Brain microvascular endothelial cell (primary cell): ENCODE measurements around the gene NTM.

Source experiments
- DNase-seq: peaks from one replicate; pipeline ENCODE4 v3.0.0-alpha.2; 2020
- H3K27ac ChIP-seq: fragments of 250-450 bp; sonication (Bioruptor Pico); 2 replicates; pipeline ENCODE4 v1.5.1; 2020; ENCODE audit warnings: mild to moderate bottlenecking, moderate library complexity
- H3K27me3 ChIP-seq: fragments of 250-450 bp; sonication (Bioruptor Pico); replicated peaks from 2 replicates; pipeline ENCODE4 v1.5.1; 2020; ENCODE audit warnings: mild to moderate bottlenecking
- H3K36me3 ChIP-seq: fragments of 250-450 bp; sonication (Bioruptor Pico); replicated peaks from 2 replicates; pipeline ENCODE4 v1.5.1; 2020; ENCODE audit warnings: mild to moderate bottlenecking
- H3K4me3 ChIP-seq: 2 replicates; pipeline ENCODE4 v1.5.1; 2011; ENCODE audit warnings: low read depth, mild to moderate bottlenecking, control low read depth, low read length, moderate library complexity
- in situ Hi-C: cut with HindIII; loops from 2 replicates; pipeline ENCODE4 v1.10.0; 2017; ENCODE audit warnings: low sequenced_read_pairs, low pct_ligation_motif_present
- TF ChIP-seq, protein P1 (sequence below): IDR thresholded peaks from 2 replicates; pipeline ENCODE4 v1.5.1; 2011; ENCODE audit warnings: low read depth, mild to moderate bottlenecking, moderate library complexity, low read length, control low read depth, inconsistent platforms; ENCODE audit errors: missing control alignments

Gene NTM

DNA sequence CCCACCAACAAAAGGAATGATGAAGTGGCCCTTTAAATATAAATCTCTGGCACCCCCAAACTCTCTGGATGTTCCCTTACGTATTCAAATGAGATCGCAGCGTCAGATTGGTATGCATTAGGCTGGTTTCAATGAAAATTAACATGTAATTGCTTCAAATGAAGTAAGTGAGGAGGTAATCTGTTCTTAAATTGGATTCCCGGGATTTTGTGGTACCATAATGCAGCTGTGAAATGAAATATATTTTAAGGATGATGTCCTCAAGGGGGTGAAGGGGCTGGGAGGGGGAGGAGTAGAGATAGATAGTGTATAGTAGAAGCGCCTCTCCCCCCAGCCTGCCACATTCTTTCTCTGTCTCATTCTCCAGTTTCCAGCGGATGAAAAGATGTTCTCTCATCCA lies 748.2 kb downstream of the NTM start:
- in situ Hi-C loops, result loop anchor here (25.0 kb wide), 1 partner anchor 206 kb away; no protein-coding TSS in a partner anchor
- no peaks in the 10 kb centered on the region for H3K36me3 ChIP-seq
- TF ChIP-seq, protein P1, sequence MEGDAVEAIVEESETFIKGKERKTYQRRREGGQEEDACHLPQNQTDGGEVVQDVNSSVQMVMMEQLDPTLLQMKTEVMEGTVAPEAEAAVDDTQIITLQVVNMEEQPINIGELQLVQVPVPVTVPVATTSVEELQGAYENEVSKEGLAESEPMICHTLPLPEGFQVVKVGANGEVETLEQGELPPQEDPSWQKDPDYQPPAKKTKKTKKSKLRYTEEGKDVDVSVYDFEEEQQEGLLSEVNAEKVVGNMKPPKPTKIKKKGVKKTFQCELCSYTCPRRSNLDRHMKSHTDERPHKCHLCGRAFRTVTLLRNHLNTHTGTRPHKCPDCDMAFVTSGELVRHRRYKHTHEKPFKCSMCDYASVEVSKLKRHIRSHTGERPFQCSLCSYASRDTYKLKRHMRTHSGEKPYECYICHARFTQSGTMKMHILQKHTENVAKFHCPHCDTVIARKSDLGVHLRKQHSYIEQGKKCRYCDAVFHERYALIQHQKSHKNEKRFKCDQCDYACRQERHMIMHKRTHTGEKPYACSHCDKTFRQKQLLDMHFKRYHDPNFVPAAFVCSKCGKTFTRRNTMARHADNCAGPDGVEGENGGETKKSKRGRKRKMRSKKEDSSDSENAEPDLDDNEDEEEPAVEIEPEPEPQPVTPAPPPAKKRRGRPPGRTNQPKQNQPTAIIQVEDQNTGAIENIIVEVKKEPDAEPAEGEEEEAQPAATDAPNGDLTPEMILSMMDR, result no peak

DNA sequence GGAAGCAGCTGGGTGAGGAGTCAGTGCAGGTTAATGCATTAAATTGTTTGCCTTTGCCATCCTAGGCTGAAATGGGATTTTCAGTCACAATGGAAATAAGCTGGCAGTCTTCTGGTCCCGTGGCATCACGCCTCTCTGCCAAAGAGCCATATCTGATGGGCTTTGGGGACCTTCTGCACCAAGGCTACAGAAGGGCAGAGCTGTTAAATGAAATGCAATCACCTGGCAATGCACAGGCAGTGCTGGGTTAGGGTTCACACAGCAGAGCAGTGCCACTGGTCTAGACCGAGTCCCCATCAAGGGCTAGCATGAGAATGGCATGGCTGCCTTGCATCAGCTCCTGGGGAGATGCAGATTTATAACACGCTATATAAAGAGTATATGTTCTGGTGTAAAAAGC lies 749.2 kb downstream of the NTM start:
- DNase-seq, result no peak

More for the DNA sequence above, 748.2 kb downstream of the NTM start:
- Histone ChIP-seq H3K4me3 (no peak overlapping the region), H3K27me3 (no peaks in the 10 kb centered on the region), H3K27ac (no peak overlapping the region)
- DNase-seq, result no peak

DNA sequence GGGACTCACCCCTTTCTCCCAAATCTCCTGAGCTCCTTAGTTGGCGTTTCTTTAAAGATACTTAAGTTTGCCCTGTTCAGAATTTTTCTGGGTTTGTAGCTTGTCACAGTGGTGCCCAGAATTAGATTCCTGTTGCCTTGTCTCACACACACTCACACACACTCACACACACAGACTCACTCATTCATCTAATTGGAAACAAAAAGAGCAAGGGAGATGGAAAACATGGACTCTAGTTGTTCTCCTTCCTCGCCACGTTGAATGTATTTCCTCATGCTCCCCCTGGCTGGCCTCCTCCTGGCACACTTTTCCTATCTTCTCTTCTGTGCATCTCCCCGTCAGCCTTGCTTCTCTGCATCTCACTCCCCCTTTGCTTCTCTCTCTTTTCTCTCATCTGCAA lies 752.3 kb downstream of the NTM start:
- no peaks in the 10 kb centered on the region for H3K36me3 ChIP-seq
- TF ChIP-seq, protein P1, result no peak
- no peak for DNase-seq
- in situ Hi-C loops, result loop anchor here (25.0 kb wide), 1 partner anchor 210 kb away; no protein-coding TSS in a partner anchor
- no peak overlapping the region for H3K27ac ChIP-seq
- H3K4me3 ChIP-seq, result no peak overlapping the region
- H3K27me3 ChIP-seq, result no peaks in the 10 kb centered on the region

More for the DNA sequence above, 749.2 kb downstream of the NTM start:
- TF ChIP-seq, protein P1, result no peak
- H3K4me3 ChIP-seq, result no peak overlapping the region
- no peaks in the 10 kb centered on the region for H3K36me3 ChIP-seq
- H3K27me3 ChIP-seq, result no peaks in the 10 kb centered on the region
- in situ Hi-C loops, result loop anchor here (25.0 kb wide), 1 partner anchor 207 kb away; no protein-coding TSS in a partner anchor
- H3K27ac ChIP-seq, result no peak overlapping the region

DNA sequence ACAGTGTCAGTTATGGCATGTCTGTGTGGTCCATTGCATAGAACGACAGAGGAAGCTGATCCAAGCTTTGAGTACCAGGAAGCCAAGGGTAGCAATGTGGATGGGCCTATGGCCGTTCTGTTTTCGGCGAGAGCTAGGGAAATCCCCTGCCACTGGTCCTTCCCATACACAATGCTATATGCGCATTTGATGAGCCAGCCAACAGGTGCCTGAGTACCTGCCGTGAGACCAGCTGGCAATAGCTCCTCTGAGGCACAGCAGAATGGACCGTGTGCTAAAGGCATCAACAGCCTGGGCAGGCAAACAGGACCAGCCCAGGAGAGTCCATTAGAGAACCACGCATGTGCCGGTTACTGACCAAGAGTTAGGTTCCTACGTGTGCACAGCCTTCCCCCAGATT lies 753.0 kb downstream of the NTM start:
- Histone ChIP-seq H3K36me3 (no peaks in the 10 kb centered on the region), H3K27me3 (no peaks in the 10 kb centered on the region), H3K27ac (no peak overlapping the region), H3K4me3 (no peak overlapping the region)
- DNase-seq, result no peak
- in situ Hi-C loops, result loop anchor here (25.0 kb wide), 1 partner anchor 211 kb away; no protein-coding TSS in a partner anchor
- TF ChIP-seq, protein P1, result no peak

DNA sequence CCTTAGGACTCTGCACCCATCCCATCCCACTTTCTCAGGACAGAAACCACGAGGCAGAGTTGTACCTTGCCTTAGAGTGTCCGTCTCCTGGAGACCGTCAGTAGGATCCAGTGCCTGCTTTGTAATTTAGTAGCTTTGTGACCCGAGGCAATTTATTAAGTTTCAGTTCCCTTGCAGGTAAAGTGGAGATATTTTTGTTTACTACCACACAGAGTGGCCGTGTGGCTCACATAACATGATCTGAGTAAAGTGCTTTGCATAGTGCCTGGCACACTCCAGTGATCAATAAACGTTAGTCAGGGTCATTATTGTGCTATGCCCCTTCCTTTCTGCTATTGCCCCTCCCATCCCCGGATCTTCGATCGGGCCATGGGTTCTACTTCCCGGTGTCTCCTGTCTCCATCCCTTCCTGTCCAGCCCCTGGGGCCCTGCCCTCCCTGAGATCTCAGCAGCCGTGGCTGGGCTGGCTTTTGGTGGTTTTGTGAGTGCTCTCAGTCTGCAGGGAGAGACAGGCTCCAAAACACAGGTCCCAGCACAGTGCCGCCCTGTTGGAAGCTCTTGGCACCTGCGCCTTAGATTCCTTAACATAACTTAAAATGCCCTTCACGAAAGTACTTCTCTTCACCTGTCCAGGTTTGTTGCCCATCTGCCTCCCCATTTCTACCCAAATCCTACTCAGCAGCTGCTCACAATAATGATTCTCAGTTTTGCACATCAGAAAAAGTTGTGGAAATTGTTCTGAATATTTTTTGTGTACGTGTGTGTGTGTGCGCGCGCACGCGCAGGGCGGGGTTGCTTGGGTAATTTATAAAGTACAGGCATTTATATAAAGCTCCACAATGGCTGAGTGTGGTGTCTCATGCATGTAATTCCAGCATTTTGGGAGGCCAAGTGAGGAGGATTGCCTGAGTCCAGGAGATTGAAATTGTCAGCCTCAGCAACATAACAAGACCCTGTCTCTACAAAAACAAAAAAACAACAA lies 753.7 kb downstream of the NTM start:
- DNase-seq, result no peak
- H3K36me3 ChIP-seq, result no peaks in the 10 kb centered on the region
- in situ Hi-C loops, result loop anchor here (25.0 kb wide), 1 partner anchor 212 kb away; no protein-coding TSS in a partner anchor
- no peak overlapping the region for H3K27ac ChIP-seq
- TF ChIP-seq, protein P1, result peak; percentile 48
- no peak overlapping the region for H3K4me3 ChIP-seq
- no peaks in the 10 kb centered on the region for H3K27me3 ChIP-seq
